ENCODE measurements around the gene AP3B1.

The AP3B1 gene

GRCh38 chr5:78269088-78269703, 25.3 kb downstream of the AP3B1 start:
- no peak overlapping the region for H3K4me3 ChIP-seq (ENCODE audit: low read length, poor library complexity, severe bottlenecking)
- peaks cover 49% of the 10 kb centered on the region for H3K79me2 ChIP-seq (ENCODE audit: insufficient read depth, low read length)
- H4K20me1 ChIP-seq (ENCODE audit: insufficient read depth, low read length, poor library complexity, severe bottlenecking) = peaks cover 14% of the 10 kb centered on the region
- no peaks in the 10 kb centered on the region for H3F3A ChIP-seq (ENCODE audit: low read depth)
- H3K9ac ChIP-seq (ENCODE audit: low read depth, low read length, poor library complexity, severe bottlenecking) = no peak overlapping the region
- TF ChIP-seq CTCF (conservative IDR thresholded peaks at IDR 0.05; ENCODE audit: low read length) (peak; percentile 74), EZH2phosphoT487 (IDR thresholded peaks at IDR 0.05; ENCODE audit: borderline replicate concordance) (no peak)
- H3K27me3 ChIP-seq (ENCODE audit: insufficient read depth, low read length, poor library complexity, severe bottlenecking) = no peaks in the 10 kb centered on the region
- no peak overlapping the region for H2AFZ ChIP-seq (ENCODE audit: low read length)
- H3K36me3 ChIP-seq (ENCODE audit: insufficient read depth, low read length) = peaks cover 27% of the 10 kb centered on the region
- no peaks in the 10 kb centered on the region for H3K9me3 ChIP-seq (ENCODE audit: insufficient read depth, low read depth, low read length)
- no peaks in the 10 kb centered on the region for H3K4me1 ChIP-seq (ENCODE audit: insufficient read depth, low read length, poor library complexity, severe bottlenecking)
- no peaks in the 10 kb centered on the region for H3K9me2 ChIP-seq (replicated peaks; ENCODE audit: low read depth, low read length)
- H3K4me2 ChIP-seq (ENCODE audit: low read depth, low read length, poor library complexity, severe bottlenecking) = no peak overlapping the region

- H3K4me2 ChIP-seq (ENCODE audit: low read depth, low read length, poor library complexity, severe bottlenecking) = no peak overlapping the region
- TF ChIP-seq CTCF (conservative IDR thresholded peaks at IDR 0.05; ENCODE audit: low read length) (no peak), EZH2phosphoT487 (IDR thresholded peaks at IDR 0.05; ENCODE audit: borderline replicate concordance) (no peak)
- no peaks in the 10 kb centered on the region for H3K4me1 ChIP-seq (ENCODE audit: insufficient read depth, low read length, poor library complexity, severe bottlenecking)
- H4K20me1 ChIP-seq (ENCODE audit: insufficient read depth, low read length, poor library complexity, severe bottlenecking) = peaks cover 6% of the 10 kb centered on the region
- no peak overlapping the region for H3K4me3 ChIP-seq (ENCODE audit: low read length, poor library complexity, severe bottlenecking)
- no peaks in the 10 kb centered on the region for H3F3A ChIP-seq (ENCODE audit: low read depth)
- H3K79me2 ChIP-seq (ENCODE audit: insufficient read depth, low read length) = peaks cover 40% of the 10 kb centered on the region
- no peaks in the 10 kb centered on the region for H3K27me3 ChIP-seq (ENCODE audit: insufficient read depth, low read length, poor library complexity, severe bottlenecking)
- H3K36me3 ChIP-seq (ENCODE audit: insufficient read depth, low read length) = peaks cover 35% of the 10 kb centered on the region
- H3K9me2 ChIP-seq (replicated peaks; ENCODE audit: low read depth, low read length) = no peaks in the 10 kb centered on the region
- no peak overlapping the region for H2AFZ ChIP-seq (ENCODE audit: low read length)
- H3K9me3 ChIP-seq (ENCODE audit: insufficient read depth, low read depth, low read length) = no peaks in the 10 kb centered on the region
- H3K9ac ChIP-seq (ENCODE audit: low read depth, low read length, poor library complexity, severe bottlenecking) = no peak overlapping the region
Measured at GRCh38 chr5:78268356-78268755, 26.1 kb downstream of the AP3B1 start.

- Histone ChIP-seq H3K4me2 (ENCODE audit: low read depth, low read length, poor library complexity, severe bottlenecking) (no peak overlapping the region), H3K27me3 (ENCODE audit: insufficient read depth, low read length, poor library complexity, severe bottlenecking) (no peaks in the 10 kb centered on the region), H3K79me2 (ENCODE audit: insufficient read depth, low read length) (peaks cover 16% of the 10 kb centered on the region), H3K36me3 (ENCODE audit: insufficient read depth, low read length) (peaks cover 57% of the 10 kb centered on the region), H3K4me3 (ENCODE audit: low read length, poor library complexity, severe bottlenecking) (no peak overlapping the region), H3K9me3 (ENCODE audit: insufficient read depth, low read depth, low read length) (no peaks in the 10 kb centered on the region), H3K9ac (ENCODE audit: low read depth, low read length, poor library complexity, severe bottlenecking) (no peak overlapping the region), H3K9me2 (replicated peaks; ENCODE audit: low read depth, low read length) (no peaks in the 10 kb centered on the region), H3F3A (ENCODE audit: low read depth) (no peaks in the 10 kb centered on the region), H2AFZ (ENCODE audit: low read length) (no peak overlapping the region), H3K4me1 (ENCODE audit: insufficient read depth, low read length, poor library complexity, severe bottlenecking) (no peaks in the 10 kb centered on the region), H4K20me1 (ENCODE audit: insufficient read depth, low read length, poor library complexity, severe bottlenecking) (peaks cover 4% of the 10 kb centered on the region)
- TF ChIP-seq EZH2phosphoT487 (IDR thresholded peaks at IDR 0.05; ENCODE audit: borderline replicate concordance) (no peak), CTCF (conservative IDR thresholded peaks at IDR 0.05; ENCODE audit: low read length) (no peak)
Measured at GRCh38 chr5:78265163-78265562, 29.3 kb downstream of the AP3B1 start.
